Skeletal muscle satellite cell (primary cell): ENCODE results near the gene ZSCAN5A.
"Not testable (repeated sequence)": the region's sequence is repeated elsewhere in the genome, so short reads cannot be mapped to it uniquely, and the experiment has no call there.

Experiments
- H3K27me3 ChIP-seq: 2 replicates; pipeline ENCODE4 v1.7.0; 2013; ENCODE audit warnings: low read length; ENCODE audit not compliant: control insufficient read depth, insufficient read depth
- H3K36me3 ChIP-seq: 2 replicates; pipeline ENCODE4 v1.7.0; 2013; ENCODE audit warnings: mild to moderate bottlenecking, control low read depth, low read length; ENCODE audit not compliant: insufficient read depth
- H3K4me1 ChIP-seq: 2 replicates; pipeline ENCODE4 v1.7.0; 2013; ENCODE audit warnings: low read length; ENCODE audit not compliant: control insufficient read depth, insufficient read depth
- H3K4me2 ChIP-seq: 2 replicates; pipeline ENCODE4 v1.7.0; 2013; ENCODE audit warnings: mild to moderate bottlenecking, low read length
- H3K4me3 ChIP-seq: 2 replicates; pipeline ENCODE4 v1.7.0; 2013; ENCODE audit warnings: low read length
- H3K9ac ChIP-seq: 2 replicates; pipeline ENCODE4 v1.7.0; 2013; ENCODE audit warnings: mild to moderate bottlenecking, low read depth, low read length, moderate library complexity
- H3K9me3 ChIP-seq: replicated peaks from 2 replicates; pipeline ENCODE4 v1.7.0; 2013; ENCODE audit warnings: mild to moderate bottlenecking, control low read depth, low read length

Gene ZSCAN5A

DNA sequence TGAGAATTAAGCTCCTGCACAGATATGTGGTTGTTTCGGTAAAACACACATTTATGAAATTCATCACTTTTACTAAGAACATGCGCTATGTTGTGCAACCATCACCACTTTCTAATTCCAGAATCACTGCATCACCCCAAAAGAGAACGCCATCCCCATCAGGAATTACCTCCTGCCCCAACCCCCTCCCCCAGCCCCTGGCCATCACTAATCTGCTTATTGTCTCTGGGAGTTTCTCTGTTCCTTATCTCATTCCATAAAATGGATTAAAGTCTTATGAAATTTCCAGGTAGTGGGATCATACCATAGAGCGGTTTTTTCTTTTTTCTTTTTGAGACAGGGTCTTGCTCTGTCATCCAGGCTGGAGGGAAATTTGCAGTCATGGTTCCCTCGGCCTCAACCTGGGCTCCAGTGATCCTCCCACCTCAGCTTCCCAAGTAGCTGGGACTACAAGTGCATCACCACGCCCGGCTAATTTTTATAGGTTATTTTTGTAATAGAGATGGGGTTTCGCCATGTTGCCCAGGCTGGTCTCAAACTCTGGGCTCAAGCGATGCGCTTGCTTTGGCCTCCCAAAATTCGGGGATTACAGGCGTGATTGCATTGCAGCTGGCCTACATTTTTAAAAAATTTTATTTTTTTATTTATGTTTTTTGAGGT lies 120.5 kb downstream of the ZSCAN5A start:
- no peaks in the 10 kb centered on the region for H3K9me3 ChIP-seq
- no peak overlapping the region for H3K4me3 ChIP-seq
- H3K4me2 ChIP-seq = no peak overlapping the region
- no peaks in the 10 kb centered on the region for H3K27me3 ChIP-seq
- H3K36me3 ChIP-seq = no peaks in the 10 kb centered on the region
- no peaks in the 10 kb centered on the region for H3K4me1 ChIP-seq
- H3K9ac ChIP-seq = no peak overlapping the region

DNA sequence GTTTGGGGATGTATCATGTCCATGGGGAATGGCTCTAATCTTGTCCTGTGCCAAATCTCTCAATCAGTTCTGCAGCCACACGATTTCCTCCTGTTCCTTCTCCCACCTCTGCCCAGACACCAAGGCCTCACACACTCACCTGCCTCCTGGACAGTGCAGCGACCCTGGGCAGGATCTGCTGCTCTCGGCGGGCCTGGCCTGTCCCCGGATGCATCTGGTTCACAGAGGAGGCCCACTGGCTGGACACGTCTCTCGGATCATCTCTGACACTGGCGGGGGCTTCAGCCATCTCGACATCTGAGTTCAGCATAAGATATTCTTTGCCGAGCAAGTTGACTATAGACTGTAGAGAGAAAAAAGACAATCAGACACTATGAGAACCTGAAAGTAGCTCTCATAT lies 122.9 kb downstream of the ZSCAN5A start:
- no peaks in the 10 kb centered on the region for H3K27me3 ChIP-seq
- no peaks in the 10 kb centered on the region for H3K9me3 ChIP-seq
- H3K9ac ChIP-seq = no peak overlapping the region
- H3K4me3 ChIP-seq = no peak overlapping the region
- H3K4me2 ChIP-seq = no peak overlapping the region
- no peaks in the 10 kb centered on the region for H3K4me1 ChIP-seq
- H3K36me3 ChIP-seq = no peaks in the 10 kb centered on the region

DNA sequence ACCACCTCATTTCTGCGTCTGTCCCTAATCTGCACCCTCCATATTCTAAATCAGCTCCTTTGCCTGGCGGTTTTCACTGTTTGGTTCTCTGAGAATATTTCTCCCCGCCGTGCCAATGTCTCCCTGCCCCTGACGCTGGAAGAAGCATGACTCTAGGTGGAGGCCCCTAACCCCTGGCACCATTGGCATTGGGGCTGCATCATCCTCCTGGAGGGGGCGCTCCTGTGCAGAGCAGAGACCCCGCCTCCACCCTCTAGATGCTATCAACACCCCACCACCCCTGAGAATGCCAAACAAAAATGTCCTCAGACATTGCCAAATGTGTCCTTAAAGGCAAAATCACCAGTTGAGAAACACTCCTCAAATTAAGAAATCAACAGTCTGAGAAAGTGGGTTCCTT lies 123.5 kb downstream of the ZSCAN5A start:
- Histone ChIP-seq H3K4me1 (no peaks in the 10 kb centered on the region), H3K4me2 (no peak overlapping the region), H3K4me3 (no peak overlapping the region), H3K27me3 (no peaks in the 10 kb centered on the region), H3K36me3 (no peaks in the 10 kb centered on the region), H3K9me3 (no peaks in the 10 kb centered on the region), H3K9ac (no peak overlapping the region)

DNA sequence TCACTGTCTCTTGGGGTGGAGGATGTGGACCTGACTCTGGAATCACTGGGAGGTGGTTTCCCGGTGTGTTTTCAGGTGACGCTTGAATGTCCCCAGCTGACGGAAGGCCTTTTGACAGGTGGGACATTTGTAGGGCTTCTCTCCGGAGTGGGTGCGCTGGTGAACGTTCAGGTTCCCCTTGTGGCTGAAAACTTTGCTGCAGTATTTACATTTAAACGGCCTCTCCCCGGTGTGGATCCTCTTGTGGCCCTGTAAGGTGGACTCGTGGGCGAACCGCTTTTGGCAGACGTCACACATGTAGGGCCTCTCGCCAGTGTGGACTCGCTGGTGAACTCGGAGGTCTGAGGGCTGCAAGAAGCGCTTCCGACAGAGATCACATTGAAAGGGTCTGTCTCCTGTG lies 124.9 kb downstream of the ZSCAN5A start:
- H3K27me3 ChIP-seq = no peaks in the 10 kb centered on the region
- no peaks in the 10 kb centered on the region for H3K9me3 ChIP-seq
- no peaks in the 10 kb centered on the region for H3K4me1 ChIP-seq
- H3K4me2 ChIP-seq = no peak overlapping the region
- H3K4me3 ChIP-seq = no peak overlapping the region
- H3K9ac ChIP-seq = no peak overlapping the region
- H3K36me3 ChIP-seq = no peaks in the 10 kb centered on the region

DNA sequence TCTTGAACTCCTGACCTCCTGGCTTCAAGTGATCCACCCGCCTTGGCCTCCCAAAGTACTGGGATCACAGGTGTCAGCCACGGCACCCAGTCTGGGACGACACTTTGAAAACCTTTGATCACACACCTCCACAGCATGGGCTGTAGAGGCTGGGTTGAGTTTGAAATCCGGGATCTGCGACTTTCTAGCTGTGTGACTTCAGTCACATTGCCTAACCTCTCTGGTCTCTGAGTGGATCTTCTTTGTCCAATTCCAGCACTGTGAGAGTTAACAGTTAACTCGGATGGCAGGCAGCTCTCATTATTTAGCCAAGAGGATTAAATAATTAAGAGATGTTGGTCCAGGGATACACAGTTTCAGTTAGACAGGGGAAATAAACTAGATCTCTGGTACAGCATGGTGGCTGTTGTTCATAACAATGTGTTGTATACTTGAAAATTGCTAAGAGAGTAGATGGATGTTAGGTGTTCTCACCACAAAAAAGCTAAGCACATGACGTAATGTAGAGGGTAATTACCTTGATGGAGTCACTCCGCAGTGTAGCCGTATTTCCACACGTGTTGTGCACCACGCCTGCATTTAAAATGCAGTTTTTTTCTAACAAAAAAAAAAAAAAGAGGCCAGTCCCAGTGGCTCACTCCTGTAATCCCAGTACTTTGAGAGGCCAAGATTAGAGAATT lies 136.9 kb downstream of the ZSCAN5A start:
- Histone ChIP-seq H3K4me2 (no peak overlapping the region), H3K27me3 (peaks cover 21% of the 10 kb centered on the region), H3K36me3 (no peaks in the 10 kb centered on the region), H3K9me3 (no peaks in the 10 kb centered on the region), H3K4me1 (no peaks in the 10 kb centered on the region), H3K9ac (no peak overlapping the region), H3K4me3 (no peak overlapping the region)

DNA sequence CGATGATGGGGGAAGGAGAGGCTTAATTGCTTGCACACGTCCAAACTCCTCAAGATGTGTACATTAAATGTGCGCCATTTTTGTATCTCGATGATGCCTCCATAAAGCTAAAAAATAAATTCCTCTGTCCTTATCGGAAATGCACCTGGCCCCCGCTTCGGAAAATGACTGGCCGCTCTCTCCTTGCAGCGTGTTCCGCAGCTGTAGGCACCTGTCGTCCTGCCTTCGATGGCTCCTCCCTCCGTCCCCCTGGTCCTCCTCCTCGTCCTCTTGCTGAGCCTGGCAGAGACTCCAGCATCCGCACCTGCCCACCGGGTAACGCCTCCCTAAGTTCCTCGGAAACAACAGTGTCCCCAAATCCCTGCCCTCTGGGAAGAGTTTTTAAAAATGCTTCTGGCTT lies 137.8 kb downstream of the ZSCAN5A start:
- Histone ChIP-seq H3K9ac (no peak overlapping the region), H3K4me3 (no peak overlapping the region), H3K9me3 (no peaks in the 10 kb centered on the region), H3K27me3 (peaks cover 21% of the 10 kb centered on the region), H3K4me1 (no peaks in the 10 kb centered on the region), H3K36me3 (no peaks in the 10 kb centered on the region), H3K4me2 (no peak overlapping the region)

DNA sequence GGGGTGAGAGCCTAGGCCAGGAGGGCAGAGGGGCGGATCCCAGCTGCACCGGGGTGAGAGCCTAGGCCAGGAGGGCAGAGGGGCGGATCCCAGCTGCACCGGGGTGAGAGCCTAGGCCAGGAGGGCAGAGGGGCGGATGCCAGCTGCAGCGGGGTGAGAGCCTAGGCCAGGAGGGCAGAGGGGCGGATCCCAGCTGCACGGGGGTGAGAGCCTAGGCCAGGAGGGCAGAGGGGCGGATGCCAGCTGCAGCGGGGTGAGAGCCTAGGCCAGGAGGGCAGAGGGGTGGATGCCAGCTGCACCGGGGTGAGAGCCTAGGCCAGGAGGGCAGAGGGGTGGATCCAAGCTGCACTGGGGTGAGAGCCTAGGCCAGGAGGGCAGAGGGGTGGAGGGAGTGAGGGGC lies 138.3 kb downstream of the ZSCAN5A start:
- not testable (repeated sequence) for H3K4me1 ChIP-seq, H3K9me3 ChIP-seq, H3K4me2 ChIP-seq, H3K36me3 ChIP-seq, H3K9ac ChIP-seq, H3K4me3 ChIP-seq
- peaks cover 21% of the 10 kb centered on the region for H3K27me3 ChIP-seq

DNA sequence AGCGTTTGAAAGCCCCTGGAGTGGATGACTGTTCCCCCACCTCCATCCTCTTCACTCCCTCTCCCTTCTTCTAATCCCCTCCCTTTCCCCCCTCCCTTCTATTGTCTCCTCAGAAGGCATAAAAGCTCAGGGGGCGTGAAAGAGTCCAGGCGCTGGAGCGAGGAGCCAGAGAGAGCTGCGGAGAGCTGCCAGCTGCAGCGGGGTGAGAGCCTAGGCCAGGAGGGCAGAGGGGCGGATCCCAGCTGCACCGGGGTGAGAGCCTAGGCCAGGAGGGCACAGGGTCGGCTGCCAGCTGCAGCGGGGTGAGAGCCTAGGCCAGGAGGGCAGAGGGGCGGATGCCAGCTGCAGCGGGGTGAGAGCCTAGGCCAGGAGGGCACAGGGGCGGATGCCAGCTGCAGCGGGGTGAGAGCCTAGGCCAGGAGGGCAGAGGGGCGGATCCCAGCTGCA lies 138.8 kb downstream of the ZSCAN5A start, which contains the start of gene GALP:
Gene GALP (plus strand): TSS at position 148 of the 447 bp plus-strand sequence. CDS start 1,101 bp downstream, outside the sequence.
- not testable (repeated sequence) for H3K9me3 ChIP-seq, H3K4me1 ChIP-seq, H3K4me3 ChIP-seq, H3K36me3 ChIP-seq, H3K9ac ChIP-seq, H3K4me2 ChIP-seq
- peaks cover 21% of the 10 kb centered on the region for H3K27me3 ChIP-seq

DNA sequence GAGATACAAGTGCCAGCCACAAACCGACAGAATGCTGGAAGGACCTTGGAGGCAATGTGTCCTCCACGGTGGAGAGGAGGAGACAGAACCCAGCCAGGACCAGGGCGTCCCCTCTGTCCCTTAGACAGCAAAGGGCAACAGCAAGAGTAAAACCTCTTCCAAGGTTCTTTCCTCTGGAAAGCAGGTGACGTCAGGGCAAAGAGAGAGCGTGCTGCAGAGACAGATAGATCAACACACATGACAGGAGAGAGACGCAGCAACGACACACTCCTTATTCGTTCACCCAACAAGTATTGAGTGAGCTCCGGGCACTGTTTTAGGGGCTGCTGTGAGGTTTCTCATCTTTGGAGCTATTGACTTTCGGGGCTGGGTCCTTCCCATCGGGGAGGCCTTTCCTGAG lies 140.1 kb downstream of the ZSCAN5A start:
- H3K36me3 ChIP-seq = no peaks in the 10 kb centered on the region
- peaks cover 21% of the 10 kb centered on the region for H3K27me3 ChIP-seq
- H3K9ac ChIP-seq = no peak overlapping the region
- H3K4me1 ChIP-seq = no peaks in the 10 kb centered on the region
- no peaks in the 10 kb centered on the region for H3K9me3 ChIP-seq
- H3K4me3 ChIP-seq = no peak overlapping the region
- H3K4me2 ChIP-seq = no peak overlapping the region

DNA sequence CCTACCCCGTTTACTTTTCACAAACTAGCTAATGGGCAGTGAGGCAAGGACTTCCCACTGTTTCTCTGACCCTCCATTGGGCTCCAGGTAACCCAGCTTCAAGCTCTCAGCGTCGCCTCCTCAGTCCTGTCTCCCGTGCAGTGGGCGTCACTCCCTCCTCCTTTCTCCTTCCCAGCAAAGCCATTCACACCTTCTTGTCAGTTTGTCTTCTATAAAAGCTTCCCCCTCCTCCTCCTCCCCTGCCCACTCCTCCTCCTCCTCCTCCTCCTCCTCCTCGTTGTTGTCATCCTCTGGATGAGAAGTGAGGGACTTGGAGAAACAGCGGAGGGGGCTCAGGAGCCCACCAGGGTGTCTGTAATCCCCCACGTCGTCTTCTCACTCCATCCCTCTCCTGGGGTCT lies 140.6 kb downstream of the ZSCAN5A start:
- Histone ChIP-seq H3K27me3 (peaks cover 21% of the 10 kb centered on the region), H3K4me2 (no peak overlapping the region), H3K4me1 (no peaks in the 10 kb centered on the region), H3K36me3 (no peaks in the 10 kb centered on the region), H3K9ac (no peak overlapping the region), H3K4me3 (no peak overlapping the region), H3K9me3 (no peaks in the 10 kb centered on the region)
